ENCODE measurements around the gene CLTRN.
A peak's percentile ranks its signal among the peaks of the same experiment; 100 is the strongest.
"Not testable (repeated sequence)": the region's sequence is repeated elsewhere in the genome, so short reads cannot be mapped to it uniquely, and the experiment has no call there.

The CLTRN gene, protein sequence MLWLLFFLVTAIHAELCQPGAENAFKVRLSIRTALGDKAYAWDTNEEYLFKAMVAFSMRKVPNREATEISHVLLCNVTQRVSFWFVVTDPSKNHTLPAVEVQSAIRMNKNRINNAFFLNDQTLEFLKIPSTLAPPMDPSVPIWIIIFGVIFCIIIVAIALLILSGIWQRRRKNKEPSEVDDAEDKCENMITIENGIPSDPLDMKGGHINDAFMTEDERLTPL

DNA sequence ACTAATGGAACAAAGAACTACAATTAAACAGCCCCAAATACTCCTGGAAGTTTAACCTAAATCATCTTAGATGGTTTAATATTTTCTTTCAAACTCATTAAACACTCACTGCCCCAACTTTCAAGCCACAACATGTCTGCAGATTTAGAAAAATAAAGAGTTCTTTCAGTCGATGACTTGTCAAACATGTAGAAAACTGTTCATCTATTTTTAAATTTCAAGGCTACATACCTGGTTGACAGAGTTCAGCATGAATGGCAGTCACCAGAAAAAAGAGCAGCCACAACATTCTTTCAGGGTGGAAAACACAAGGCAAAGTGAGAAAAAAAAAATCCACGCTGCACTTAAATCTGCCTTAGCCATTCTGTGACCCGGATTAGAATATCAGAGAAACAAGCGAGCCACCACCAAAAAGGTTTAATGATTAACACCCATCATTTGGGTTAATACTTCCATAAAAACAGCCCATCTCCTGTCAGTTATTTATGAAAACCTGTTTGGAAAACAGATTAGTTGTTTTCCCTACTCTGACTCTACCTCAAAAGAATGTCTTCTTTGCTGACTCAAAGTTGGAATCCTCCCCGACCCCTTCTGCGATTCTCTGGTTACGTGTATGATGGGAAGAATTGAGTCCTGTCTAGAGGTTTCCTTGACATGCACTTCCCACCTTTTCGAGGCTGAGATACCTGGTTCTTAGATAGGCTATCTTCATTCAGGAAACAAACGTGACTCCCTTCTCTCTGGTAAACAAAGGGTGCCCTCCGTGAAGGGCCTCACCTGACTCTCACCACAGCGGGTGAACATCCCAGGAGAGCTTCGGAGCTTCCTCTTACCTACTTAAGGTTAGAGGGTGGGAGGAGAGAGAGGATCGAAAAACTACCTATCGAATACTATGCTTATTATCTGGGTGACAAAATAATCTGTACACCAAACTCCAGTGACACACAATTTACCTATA lies at the start of gene CLTRN:
Gene CLTRN, minus strand, starts transcription at position 319 of the 958 bp plus-strand sequence. Its CDS starts 30 bp downstream, at position 289.
- DNase-seq (ENCODE audit: low read depth in 2 of 2) = no peak

GRCh38 chrX:15704273-15704672 lies 39.7 kb upstream of the CLTRN start:
- DNase-seq (ENCODE audit: low read depth in 2 of 2) = not testable (repeated sequence)

DNA sequence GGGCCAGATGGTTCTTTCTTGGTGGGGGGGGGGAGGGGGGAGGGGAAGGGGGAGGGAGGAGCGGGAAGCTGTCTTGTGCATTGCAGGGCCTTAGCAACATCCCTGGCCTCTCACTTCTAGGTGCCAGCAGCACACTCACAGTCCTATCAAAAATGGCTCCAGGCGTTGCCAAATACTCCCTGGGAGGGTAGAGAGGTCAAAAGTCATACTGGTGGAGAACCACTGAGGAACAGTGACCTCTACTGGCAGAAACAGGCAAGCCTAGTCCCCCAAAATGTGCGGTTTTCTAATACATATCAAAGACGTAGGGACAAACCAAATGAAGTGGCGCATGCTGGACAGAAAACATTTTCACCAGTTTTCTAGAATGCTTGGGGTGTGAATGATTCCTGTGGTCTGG lies 39.2 kb upstream of the CLTRN start:
- not testable (repeated sequence) for DNase-seq (ENCODE audit: low read depth in 2 of 2)

GRCh38 chrX:15702488-15703371 lies 38.1 kb upstream of the CLTRN start:
- no peak for DNase-seq (ENCODE audit: low read depth in 2 of 2)

DNA sequence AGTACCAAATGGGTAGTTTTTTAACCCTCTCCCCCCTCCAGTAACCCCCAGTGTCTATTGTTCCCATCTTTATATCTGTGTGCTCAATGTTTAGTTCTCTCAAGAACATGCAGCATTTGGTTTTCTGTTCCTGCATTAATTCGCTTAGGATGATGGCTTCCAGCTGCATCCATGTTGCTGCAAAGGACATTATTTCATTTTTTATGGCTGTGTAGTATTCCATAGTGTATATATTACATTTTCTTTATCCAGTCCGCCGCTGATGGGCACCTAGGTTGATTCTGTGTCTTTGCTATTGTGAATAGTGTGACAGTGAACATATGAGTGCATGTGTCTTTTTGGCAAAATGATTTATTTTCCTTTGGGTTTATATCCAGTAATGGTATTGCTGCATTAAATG lies 31.9 kb upstream of the CLTRN start:
- DNase-seq (ENCODE audit: low read depth in 2 of 2) = no peak

GRCh38 chrX:15694941-15695451 lies 30.4 kb upstream of the CLTRN start:
- no peak for DNase-seq (ENCODE audit: low read depth in 2 of 2)

GRCh38 chrX:15686818-15687685 lies 22.4 kb upstream of the CLTRN start:
- DNase-seq (ENCODE audit: low read depth in 2 of 2) = peak in 1 of 2 donors; percentile 8

- no peak for DNase-seq (ENCODE audit: low read depth in 2 of 2)
Measured at GRCh38 chrX:15683193-15683592, 18.6 kb upstream of the CLTRN start.

DNA sequence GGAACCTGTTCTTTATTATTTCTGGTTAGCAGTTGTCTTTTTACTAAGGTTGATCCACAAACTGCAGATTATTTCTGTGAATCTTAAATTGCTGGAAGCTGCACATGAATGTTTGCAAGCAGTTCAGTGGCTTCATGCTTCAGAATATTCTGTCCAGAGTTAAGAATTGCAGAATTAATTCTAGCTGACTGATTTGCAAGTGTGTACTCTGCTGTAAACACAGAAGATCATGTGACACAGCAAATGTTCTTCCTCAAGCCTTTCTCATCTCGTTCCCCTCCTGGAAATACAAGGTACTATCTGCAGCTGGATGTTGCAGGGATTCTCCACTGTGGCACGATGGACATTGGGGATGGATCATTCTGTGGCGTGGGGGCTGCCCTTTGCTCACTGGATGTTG lies 16.8 kb upstream of the CLTRN start:
- DNase-seq (ENCODE audit: low read depth in 2 of 2) = no peak

DNA sequence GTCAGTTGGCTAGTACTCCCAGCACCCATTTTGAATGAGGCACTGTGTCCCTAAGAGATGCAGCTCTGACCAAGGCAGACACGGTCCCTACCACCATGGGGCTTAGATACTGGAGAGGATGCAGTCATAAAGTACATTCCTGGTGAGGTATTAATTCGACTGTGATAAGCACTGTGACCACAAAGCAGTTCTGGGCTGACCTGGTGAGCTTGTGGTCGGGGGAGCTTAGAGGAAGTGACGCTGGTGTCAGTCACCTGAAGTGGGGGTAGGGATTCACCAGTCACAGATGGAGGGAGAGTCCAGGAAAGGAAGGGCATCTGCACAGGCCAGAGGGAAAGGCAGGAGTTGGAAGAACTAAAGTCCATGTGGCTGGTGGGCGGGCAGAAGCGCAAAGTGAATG lies 15.8 kb upstream of the CLTRN start:
- no peak for DNase-seq (ENCODE audit: low read depth in 2 of 2)

- DNase-seq (ENCODE audit: low read depth in 2 of 2) = no peak
Measured at GRCh38 chrX:15679246-15679645, 14.6 kb upstream of the CLTRN start.

DNA sequence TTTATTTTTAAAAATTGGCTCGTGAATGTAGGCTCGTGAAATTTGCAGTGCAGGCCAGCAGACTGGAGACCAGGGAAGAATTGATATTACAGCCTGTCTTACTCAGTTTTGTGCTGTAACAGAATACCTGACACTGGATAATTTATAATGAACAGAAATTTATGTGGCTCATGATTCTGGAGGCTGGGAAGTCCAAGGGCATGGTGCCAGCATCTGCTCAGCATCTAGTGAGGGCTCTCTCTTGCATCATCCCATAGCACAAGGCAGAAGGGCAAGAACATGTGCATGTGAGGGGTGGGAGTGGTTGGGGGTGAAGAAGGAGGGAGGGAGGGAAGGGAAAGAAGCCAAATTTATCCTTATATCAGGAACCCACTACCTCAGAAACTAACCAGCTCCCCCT lies 13.7 kb upstream of the CLTRN start:
- DNase-seq (ENCODE audit: low read depth in 2 of 2) = no peak

- no peak for DNase-seq (ENCODE audit: low read depth in 2 of 2)
Measured at GRCh38 chrX:15676886-15677285, 12.3 kb upstream of the CLTRN start.

DNA sequence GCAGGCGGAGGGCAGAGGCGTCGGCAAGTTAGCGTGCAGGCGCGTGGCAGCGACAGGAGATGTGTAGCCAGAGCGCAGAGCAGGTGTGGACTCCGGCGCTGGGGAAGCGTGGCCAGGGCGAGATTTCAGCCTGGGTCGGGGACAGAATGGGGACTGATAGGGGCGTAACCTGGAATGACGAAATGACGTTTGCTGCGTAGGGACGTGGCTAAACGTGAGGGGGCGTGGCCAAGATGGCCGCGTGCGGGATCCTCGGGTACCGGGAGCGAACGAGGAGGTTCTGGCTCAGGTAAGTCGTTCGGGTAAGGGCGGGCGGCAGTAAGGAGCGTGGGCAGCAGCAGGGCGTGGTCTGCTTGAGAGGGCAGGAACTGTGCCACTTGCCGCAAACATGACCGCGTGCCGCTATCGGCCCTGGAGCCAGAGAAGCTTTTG lies 10.9 kb upstream of the CLTRN start:
- peak; percentile 72 to 75 for DNase-seq (ENCODE audit: low read depth in 2 of 2)

DNA sequence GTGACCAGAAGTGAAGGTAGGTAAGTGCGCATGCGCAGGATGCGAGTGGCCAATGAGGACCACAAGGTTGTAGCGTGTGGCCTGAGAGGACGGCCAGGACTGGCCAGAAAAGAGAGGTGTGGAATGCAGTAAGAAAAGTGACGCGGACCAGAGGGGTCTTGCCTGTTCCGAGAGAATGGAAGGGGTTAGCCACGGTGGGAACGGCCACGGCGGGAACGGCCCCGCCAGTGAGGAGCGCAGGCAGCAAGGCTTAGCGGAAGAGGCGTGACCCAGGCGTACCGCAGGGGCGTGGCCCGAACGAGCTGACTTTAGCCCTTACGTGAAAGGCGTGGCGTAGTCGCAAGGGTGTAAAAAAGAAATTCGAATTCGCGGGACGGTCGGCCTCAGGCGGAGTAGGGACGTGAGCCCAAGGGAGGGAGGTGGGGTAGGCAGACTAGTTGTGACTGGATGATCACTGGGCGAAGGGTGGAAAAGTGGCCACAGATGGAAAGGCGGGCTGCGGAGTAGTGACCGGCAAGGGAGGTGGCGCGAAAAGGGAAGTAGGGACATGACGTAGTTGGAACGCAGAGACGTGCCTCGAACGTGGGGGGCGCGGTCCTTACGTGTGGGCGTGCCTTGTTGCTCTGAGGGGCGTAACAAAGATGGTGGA lies 10.4 kb upstream of the CLTRN start:
- DNase-seq (ENCODE audit: low read depth in 2 of 2) = peak; percentile 72 to 76

- DNase-seq (ENCODE audit: low read depth in 2 of 2) = no peak
Measured at GRCh38 chrX:15674514-15674840, 9.9 kb upstream of the CLTRN start.

GRCh38 chrX:15673970-15674369 lies 9.4 kb upstream of the CLTRN start:
- no peak for DNase-seq (ENCODE audit: low read depth in 2 of 2)

GRCh38 chrX:15672881-15673280 lies 8.3 kb upstream of the CLTRN start:
- no peak for DNase-seq (ENCODE audit: low read depth in 2 of 2)

DNA sequence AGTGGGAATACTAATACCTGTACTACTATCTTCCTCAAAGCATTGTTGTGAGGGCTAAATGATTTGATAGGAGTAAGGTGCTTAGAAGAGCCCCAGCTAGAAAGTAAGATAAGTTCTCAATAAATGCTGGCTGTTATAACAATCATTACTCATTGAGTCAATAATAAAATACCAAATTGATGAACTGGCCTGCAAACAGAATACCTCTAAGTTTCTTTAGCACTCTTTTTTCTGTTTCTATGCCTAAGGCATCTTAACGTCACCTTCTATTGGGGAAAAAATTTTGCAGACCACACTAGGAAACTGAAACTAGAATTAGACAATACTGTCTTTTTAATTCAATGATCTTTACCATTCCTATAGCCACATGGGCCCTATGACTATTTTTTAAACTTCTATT lies 1.2 kb downstream of the CLTRN start:
- no peak for DNase-seq (ENCODE audit: low read depth in 2 of 2)

DNA sequence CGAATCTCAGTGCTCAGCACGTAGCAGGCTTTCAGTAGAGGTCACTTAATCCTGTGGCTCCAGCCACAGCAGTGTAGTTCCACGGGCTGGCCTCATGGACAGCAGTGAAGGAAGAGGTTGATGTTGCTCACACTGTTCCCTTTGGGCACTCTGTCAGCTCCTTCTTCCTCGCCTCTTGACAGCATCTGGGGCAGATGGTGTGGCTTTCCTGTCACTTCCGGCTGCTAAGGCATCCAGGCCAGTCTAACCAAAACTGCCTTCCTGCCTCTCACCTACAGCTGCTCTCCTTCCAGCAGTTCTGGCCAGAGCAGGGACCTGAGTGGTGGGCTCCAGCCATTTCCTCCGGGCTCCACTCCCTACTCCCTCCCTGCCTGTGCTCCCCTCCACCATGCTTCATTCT lies 9.8 kb downstream of the CLTRN start:
- not testable (repeated sequence) for DNase-seq (ENCODE audit: low read depth in 2 of 2)

Data from stimulated activated CD8-positive, alpha-beta memory T cell treated with anti-CD3 and anti-CD28 coated beads, Interleukin-2, amount 100 ng/mL, for 48 hours (primary cell).